ENCODE measurements around the gene CNIH4. TPM values are rescaled to one million over a fixed set of nuclear protein-coding genes. Genes with fewer than 3 reads are reported as not detected.
"Not testable (repeated sequence)": the region's sequence is repeated elsewhere in the genome, so short reads cannot be mapped to it uniquely, and the experiment has no call there.

CNIH4 gene
- total RNA-seq, 1 experiment from 2014 or later = 120 TPM

GRCh38 chr1:224399887-224400286 lies 43.2 kb downstream of the CNIH4 start:
- DNase-seq (ENCODE audit: low spot score) = no peak

DNA sequence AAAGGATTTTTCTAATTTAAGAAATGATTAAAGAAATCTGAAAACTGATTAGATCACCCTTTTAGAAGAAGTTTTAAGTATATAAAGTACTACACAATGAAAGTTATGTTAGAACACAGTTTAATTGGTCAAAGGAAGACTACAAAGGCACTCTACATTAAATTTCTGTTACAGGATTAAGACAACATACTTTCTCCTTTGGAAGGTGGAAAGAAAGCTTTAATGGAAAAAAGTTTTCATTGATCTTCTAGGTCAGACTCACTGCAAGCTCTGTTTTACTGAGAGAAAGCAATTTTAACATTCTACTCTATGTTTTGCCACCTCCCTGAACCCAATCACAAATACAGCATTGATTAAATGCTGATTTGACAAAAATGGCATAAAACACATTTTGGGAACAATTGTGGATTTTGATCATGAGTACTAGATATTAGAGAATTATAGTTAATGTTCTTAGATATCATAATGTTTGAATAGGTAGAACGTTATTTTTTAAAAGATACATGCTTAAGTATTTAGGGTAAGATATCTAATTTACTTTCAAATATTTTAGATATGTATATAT lies 45.9 kb downstream of the CNIH4 start:
- DNase-seq (ENCODE audit: low spot score) = no peak

DNA sequence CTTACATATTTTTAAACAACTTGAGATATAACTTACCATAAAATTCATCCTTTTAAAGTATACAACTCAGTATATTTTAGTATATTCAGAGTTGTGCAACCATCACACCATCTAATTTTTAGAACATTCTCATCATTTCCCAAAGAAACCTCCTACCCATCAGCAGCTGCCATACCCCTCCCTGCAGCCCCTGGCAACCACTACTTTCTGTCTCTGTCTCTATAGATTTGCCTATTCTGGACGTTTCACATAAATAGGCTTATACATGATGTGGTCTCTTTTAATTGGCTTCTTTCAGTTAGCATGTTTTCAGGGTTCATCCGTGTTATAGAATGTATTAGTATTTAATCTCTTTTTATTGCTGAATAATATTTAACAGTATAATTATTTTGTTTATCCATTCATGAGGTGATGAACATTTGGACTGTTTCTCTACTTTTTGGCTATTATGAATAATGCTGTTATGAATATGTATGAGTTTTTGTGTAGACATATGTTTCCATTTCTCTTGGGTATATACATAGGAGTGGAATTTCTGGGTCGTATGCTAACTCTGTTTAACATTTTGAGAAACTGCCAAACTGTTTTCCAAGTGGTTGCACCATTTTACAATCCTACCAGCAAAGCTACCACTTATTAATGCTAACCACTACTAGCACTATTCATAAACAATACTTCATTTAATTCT lies 48.4 kb downstream of the CNIH4 start:
- DNase-seq (ENCODE audit: low spot score) = no peak

DNA sequence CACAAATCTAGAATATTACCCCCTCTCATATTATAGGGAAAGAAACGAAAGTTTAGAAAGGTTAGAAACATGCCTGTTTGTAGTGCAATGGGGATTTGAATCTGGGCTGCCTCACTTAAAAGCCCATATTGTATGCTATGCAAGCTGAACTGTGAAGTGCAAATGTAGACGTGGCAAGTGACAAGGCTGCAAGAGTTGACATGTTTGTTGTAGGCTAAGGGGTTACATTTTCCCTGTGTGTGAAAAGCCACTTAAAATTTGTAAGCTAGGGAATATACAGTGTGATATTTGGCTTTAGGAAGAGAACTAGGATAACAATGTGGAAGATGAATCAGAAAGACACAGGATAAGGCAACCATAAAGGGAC lies 48.9 kb downstream of the CNIH4 start:
- DNase-seq (ENCODE audit: low spot score) = no peak

DNA sequence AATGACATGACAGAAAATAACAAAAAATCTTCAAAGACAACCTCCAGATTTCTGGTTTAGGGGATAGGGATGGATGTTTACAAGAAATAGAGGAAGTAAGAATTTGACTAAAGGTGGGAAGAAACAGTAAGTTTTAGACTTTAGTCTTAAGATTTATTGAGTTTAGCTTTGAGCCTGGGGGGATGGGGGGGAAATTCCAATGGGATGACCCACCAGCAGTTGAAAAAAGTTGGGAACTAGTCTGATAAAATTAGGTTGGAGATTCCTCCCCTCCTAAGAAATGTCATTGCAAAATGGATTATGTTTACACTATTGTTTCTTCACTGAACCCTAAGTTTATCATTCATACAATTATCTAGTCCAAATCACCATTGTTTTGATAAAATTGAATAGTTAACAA lies 49.5 kb downstream of the CNIH4 start:
- peak; percentile 25 for DNase-seq (ENCODE audit: low spot score)

DNA sequence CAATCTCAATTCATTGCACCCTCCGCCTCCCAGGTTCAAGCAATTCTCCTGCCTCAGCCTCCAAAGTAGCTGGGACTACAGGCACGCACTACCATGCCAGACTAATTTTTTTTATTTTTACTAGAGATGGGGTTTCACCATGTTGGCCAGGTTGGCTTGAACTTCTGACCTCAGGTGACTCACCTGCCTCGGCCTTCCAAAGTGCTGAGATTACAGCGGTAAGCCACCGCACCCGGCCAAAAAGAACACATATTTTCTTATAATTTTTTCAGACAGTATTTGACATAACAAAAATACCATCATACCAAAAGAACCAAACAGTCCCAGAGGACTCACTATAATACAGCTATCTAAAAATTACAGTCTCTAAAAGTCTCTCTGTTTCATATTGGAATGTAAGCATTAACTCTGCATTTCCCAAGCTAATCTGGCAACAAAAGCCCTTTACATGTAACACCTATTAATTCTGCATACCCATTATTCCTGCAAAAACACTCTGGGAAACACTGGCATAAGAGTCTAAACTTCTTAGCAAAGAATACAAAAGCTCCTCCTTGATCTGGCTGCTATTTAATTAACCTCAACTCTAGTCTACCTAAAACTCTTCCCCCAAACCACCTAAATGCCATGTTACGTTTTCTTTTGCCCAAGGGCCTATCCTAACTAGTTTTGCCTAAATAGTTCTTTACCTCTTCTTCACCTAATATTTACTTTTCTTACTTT lies 51.1 kb downstream of the CNIH4 start:
- DNase-seq (ENCODE audit: low spot score) = peak; percentile 26

GRCh38 chr1:224408294-224408590 lies 51.6 kb downstream of the CNIH4 start:
- no peak for DNase-seq (ENCODE audit: low spot score)

DNA sequence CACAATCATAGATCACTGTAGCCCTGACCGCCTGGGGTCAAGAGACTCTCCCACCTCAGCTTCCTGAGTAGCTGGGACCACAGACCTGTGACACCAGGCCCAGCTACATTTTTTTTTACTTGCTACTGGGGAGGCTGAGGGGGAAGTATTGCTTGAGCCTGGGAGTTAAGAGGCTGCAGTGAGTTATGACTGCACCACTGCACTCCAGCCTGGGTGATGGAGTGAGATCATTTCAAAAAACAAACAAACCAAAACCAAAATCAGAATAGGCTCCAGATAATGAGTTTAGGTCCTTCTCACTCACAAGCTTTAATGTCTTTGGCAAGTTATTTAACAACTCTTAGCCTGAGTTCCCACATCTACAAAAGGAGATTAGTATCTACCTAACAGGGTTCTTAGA lies 55.1 kb downstream of the CNIH4 start:
- peak; percentile 18 for DNase-seq (ENCODE audit: low spot score)

DNA sequence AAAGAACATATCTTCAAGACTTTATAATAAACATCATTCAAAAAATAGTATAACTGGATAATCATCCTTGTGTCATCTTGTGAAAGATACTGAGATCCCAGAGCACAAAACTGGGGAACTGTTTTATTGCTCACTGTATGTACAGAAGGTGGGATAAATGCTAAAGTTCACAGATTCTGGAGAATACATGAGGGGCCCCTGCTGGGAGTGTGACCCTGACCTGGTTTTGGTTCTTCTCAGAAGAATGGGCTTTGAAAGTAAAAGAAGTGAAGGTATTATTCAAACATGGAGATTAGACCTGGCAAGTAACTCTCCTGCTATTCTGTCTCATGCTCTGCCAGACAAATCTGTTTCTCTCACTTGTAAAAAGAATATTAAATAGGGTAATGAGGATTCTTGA lies 63.4 kb downstream of the CNIH4 start:
- no peak for DNase-seq (ENCODE audit: low spot score)

DNA sequence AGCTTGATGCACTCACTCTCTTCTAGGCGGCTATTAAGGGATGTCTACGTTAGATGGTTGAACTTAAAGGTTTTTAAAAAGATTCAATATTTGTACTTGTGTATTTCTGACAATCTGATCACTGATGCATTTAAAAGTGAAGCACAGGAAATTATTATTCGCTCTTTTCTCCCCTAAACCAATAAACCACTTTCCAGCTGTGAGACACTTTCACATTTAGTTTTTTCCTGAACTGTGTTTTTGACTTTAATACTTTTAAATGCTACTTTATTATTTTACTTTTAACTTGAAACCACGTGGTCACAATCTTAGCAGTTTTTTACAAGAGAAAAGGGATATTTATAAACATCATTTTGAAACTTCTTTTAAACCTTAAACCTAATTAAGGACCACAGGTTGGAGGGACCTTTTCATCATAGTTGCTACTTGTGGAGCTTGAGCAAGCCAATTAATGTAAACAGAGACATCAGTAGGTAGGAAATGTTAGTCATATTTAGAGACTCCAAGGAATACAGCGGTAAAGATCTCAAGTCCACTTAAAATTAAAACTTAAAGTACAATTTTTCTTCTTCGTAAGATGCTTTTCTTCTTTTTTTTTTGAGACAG lies 68.7 kb downstream of the CNIH4 start:
- DNase-seq (ENCODE audit: low spot score) = no peak

DNA sequence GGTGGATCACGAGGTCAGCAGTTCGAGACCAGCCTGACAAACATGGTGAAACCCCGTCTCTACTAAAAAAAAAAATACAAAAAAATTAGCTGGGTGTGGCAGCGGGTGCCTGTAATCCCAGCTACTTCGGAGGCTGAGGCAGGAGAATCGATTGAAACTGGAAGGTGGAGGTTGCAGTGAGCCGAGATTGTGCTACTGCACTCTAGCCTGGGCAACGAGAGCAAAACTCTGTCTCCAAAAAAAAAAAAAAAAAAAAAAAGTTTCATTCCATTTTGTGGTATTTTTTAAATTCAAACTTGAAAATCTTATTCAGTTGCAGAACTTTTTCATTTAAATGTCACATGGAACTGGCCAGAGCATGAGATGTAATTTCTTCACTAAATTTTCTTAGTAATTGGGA lies 70.2 kb downstream of the CNIH4 start:
- not testable (repeated sequence) for DNase-seq (ENCODE audit: low spot score)

DNA sequence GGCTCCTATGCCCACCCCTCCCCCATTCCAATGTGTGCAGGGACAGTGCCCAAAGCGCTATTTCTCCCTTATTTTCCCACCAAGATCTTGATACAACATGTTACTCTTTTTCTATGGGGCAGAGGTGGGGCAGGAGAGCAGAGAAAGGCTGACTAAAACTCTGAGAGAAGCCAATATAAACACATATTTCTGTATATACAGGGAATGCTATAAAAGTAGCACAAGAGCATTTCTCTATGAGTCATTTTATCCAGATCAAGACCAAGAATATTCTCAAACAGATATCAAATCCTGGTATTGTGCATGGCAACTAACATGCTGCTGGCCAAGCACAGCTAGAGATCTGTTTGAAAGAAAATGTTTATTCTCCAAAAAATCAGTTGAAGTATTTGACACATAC lies 70.7 kb downstream of the CNIH4 start:
- DNase-seq (ENCODE audit: low spot score) = peak; percentile 84

GRCh38 chr1:224428713-224429112 lies 72.0 kb downstream of the CNIH4 start:
- DNase-seq (ENCODE audit: low spot score) = not testable (repeated sequence)

Other genes with a start within 250 kb of the CNIH4 start
- gene FBXO28, start 242.8 kb upstream of the CNIH4 start, total RNA-seq (2014; rRNA removed; shearing (Covaris generic)) = 45.2 and 46.7 TPM in 2 replicates
- gene DEGS1, start 173.6 kb upstream of the CNIH4 start, total RNA-seq (2014; rRNA removed; shearing (Covaris generic)) = 151 and 198 TPM in 2 replicates
- gene NVL, start 26.7 kb upstream of the CNIH4 start, total RNA-seq (2014; rRNA removed; shearing (Covaris generic)) = 45.0 and 74.6 TPM in 2 replicates
- 27.0 and 36.4 TPM in 2 replicates for gene WDR26, start 77.9 kb downstream of the CNIH4 start, total RNA-seq (2014; rRNA removed; shearing (Covaris generic))